HG02798 (cell line): ENCODE measurements around the gene PLP2.
"Not testable (repeated sequence)": the region's sequence is repeated elsewhere in the genome, so short reads cannot be mapped to it uniquely, and the experiment has no call there.

ENCODE experiments used
- ATAC-seq: cut with Tn5 transposase; IDR thresholded peaks from one replicate; pipeline ENCODE4 v1.9.1; 2021; ENCODE audit warnings: mild to moderate bottlenecking; ENCODE audit not compliant: unreplicated experiment, poor library complexity

PLP2 gene, protein sequence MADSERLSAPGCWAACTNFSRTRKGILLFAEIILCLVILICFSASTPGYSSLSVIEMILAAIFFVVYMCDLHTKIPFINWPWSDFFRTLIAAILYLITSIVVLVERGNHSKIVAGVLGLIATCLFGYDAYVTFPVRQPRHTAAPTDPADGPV

DNA sequence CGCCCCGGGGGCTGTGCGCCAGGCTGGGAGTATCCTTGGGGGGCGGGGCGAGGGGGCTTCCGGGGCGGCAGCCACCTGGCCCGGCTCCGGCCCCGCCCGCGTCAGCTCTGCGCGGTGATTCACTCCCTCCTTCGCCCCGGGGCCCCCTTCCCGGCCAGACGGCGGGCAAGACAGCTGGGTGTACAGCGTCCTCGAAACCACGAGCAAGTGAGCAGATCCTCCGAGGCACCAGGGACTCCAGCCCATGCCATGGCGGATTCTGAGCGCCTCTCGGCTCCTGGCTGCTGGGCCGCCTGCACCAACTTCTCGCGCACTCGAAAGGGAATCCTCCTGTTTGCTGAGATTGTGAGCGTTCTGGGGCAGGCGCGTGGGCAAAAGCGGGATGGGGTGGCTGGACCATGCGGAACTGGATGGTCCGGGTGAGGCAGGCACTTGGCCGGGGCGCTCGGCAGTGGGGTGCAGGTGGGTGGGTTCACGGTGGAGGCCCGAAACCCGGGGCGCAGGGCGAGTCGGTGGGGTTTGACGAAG, at the start of gene PLP2:
TSS of gene PLP2 (plus strand) at position 147 of the 528 bp plus-strand sequence. CDS start at position 250, 103 bp downstream.
- peak; percentile 45 for ATAC-seq

DNA sequence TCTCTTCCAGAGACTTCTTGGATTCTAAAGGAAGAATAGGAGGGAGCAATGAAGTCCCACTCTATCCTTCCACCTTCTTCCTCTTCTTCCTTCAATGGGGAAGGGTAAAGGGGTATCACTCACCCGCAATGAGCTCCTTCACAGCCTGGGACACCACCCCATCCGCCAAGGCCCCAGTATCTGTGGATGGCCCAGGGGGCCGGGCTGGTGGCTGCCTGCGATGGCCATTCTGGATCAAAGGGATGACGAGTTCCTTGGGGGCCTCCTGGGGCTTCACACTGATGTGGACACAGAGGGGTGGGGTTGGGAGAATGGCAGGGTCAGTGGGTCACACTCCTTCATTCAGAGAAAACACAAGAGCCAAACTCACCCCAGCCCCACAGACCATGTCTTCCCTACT, 49.2 kb upstream of the PLP2 start:
- ATAC-seq: no peak

DNA sequence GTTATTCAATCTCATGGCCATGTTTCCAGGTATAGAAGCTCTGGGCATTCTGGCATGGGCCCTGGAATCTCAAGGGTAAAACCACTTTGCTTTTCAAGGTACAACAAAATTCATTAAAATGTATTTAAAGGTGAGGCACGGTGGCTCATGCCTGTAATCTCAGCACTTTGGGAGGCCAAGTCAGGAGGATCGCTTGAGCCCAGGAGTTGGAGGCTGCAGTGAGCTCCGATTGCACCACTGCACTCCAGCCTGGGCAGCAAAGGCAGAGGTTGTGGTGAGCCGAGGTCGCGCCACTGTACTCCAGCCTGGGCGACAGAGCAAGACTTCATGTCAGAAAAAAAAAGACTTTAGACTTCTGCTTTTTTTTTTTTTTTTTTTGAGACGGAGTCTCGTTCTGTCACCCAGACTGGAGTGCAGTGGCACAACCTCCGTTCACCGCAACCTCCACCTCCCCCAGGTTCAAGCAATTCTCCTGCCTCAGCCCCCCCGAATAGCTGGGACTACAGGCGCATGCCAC, 43.9 kb upstream of the PLP2 start:
- ATAC-seq: not testable (repeated sequence)

DNA sequence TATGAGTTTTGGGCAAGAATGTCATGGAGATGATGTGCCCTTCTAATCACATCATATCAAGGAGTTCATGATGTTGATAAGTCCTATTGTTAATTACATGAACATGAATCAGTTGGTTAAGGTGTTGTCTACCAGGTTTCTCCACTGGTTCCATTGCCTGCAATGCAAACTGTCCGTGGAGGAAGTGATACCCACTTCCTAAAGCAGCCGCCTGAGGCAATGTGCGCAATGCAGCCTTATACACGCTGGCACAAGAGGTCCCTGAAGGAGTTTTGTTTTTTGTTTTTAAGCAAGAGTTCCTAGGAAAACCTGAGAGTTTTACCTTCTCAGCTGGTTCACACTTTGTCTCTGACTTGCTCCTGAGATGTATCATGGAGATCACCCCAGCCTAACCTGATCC, 42.3 kb upstream of the PLP2 start:
- ATAC-seq: no peak

DNA sequence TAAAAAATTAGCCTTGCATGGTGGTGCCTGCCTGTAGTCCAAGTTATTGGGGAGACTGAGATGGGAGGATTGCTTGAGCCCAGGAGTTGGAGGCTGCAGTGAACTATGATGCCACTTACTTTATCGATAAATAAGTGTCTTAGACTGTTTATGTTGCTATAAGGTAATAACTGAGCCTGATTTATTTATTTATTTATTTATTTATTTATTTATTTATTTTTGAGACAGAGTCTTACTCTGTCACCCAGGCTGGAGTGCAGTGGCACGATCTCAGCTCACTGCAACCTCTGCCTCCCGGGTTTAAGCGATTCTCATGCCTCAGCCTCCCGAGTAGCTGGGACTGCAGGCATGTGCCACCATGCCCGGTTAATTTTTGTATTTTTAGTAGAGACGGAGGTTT, 39.4 kb upstream of the PLP2 start:
- not testable (repeated sequence) for ATAC-seq

DNA sequence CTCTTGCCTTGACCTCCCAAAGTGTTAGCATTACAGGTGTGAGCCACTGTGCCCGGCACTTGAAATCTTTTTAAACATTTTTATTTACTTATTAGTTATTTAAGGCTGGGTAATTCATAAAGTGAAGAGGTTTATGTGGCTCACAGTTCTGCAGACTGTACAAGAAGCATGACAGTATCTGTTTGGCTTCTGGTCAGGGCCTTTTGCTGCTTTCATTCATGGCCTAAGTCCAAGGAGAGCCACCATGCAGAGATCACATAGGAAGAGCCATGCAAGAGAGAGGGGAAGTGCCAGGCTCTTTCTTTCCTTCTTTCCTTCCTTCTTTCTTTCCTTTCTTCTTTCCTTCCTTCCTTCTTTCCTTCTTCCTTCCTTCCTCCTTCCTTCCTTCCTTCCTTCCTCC, 37.9 kb upstream of the PLP2 start:
- no peak for ATAC-seq

DNA sequence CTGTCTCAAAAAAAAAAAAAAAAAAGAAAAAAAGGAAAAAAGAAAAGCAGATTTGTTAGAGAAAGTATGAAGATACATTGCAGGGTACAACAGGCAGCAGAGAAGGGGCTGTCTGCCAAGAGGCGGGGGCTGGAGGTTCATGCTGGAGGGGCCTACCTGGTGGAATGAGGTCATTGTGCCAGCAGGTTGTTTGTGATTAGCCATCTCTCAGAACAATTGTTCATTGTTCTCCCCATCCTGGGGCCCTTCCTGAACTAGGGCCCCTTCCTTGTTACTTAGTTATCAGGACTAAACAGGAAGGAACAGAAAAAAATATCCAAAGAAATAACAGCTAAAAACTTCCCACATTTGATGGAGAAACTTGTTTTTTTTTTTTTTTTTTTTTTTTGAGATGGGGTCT, 34.2 kb upstream of the PLP2 start:
- ATAC-seq: no peak

DNA sequence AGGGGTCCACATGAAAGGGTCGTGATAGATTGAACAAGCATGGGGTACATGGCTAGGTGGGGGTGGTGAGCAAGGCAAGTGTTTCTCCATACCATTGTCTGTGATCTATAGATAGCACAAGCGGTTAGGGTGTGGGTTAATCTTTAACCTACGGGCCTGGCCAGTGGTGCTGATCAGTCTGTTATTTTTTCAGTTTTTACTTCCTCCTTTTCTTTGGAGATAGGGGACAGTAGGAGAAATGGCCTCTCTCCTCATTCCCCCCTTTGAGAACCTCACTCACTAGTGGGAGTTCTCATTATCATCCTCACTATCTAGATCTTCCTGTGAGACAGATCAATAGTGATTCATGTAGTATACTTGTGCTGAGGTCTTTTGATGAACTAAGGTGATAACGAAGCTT, 32.0 kb upstream of the PLP2 start:
- ATAC-seq: no peak

DNA sequence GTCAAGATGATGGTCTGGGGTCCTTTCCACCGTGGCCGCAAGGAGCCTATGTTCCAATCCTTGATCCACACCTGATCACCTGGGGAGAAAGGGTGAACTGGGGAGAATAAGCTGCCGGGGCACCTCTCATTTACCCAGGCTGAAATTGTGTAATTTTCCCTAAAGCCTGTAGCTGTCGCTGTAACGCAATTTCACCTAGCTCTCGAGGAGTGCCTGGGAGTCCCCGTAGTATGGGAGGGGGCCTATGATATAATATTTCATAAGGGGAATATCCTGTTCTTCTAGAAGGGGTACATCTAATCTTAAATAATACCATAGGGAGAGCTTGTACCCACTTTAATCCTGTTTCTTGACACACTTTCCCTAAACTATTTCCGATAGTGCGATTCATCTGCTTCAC, 29.4 kb upstream of the PLP2 start:
- ATAC-seq: not testable (repeated sequence)

DNA sequence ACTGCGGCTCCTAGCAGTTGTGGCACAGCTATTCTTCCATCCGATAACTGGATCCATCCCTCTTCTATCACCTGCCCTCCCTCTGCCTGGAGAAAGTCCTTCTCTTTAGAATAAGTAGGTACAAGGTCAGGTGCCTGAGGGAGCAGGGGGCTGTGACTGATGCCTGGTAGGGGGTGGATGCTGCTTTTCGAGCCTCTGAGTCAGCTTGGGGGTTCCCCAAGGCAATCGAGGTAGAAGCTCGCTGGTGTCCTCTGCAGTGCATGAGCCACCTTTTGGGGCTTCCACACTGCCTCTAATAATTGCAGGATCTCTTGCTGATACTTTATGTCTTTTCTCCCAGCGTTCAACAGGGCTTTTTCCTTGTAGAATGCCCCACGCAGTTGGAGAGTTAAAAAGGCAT, 28.5 kb upstream of the PLP2 start:
- ATAC-seq: not testable (repeated sequence)

DNA sequence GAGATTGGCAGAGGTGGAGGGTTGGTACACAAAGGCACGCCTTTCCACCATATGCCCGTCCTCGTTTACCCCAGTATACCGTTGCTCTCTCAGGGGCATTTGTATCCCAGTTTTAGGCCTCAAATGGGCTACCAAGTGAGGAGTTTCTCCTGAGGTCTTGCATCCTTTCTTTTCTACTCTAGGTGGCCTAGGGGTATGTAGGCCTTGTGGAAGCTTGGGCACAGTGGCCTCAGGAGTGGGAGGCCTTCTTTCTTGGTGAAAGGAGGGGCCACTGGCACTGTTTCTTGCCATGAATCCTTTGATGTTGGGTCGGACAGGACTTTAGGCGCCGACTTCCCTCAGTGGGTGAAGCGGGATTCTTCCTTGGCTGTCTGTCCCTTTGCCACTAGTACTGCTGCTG, 24.4 kb upstream of the PLP2 start:
- ATAC-seq: no peak

DNA sequence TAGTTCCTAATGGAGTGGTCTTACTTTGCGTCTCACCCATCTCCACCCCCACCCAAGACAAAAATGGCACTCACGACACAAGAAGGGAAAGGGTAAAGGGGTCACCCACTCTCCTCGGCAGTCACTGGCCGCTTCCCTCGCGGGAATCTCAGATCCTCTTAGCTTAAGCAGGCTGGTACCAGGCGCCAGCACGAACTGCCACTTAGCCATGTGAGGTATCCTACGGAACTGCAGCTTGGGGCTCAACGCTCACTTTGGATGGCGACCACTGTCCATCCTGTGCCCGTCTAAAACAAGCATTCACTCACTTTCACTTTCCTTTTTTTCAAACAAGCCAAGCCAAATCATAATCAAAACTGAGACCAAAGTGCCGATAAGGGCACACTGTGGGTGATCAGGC, 23.8 kb upstream of the PLP2 start:
- no peak for ATAC-seq

DNA sequence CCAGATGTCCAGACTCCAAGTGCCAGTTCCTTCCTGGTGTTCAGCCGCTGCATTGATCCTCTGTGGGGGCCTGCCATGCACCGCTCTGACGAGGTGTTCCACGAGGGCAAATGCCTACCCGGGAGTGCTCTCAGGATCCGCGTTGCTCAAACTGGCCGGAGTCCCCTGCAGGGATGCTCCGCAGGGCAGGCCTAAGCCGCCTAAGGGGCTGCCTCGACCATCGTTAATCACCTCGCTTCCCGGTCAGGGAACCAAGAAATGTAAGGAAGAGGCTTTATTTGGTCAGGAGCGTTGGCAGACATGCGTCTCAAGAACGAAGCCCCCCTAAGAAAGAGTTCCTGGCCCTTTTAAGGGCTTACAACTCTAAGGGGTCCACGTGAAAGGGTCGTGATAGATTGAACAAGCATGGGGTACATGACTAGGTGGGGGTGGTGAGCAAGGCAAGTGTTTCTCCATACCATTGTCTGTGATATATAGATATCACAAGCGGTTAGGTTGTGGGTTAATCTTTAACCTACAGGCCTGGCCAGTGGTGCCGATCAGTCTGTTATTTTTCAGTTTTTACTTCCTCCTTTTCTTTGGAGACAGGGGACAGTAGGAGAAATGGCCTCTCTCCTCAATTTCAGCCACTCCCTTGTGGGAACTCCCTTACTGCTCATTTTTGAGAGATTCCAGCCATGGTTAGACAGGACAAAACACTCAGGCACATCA, 23.2 kb upstream of the PLP2 start:
- ATAC-seq: not testable (repeated sequence)

DNA sequence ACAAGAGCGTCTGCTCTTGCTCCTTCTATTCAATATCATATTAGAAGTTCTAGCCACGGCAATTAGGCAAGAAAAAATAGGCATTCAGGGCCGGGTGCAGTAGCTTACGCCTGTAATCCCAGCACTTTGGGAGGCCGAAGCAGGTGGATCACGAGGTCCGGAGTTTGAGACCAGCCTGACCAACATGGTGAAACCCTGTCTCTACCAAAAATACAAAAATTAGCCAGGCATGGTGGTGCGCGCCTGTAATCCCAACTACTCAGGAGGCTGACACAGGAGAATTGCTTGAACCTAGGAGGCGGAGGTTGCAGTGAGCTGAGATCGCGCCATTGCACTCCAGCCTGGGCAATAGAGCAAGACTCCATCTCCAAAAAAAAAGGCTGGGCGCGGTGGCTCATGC, 22.4 kb upstream of the PLP2 start:
- not testable (repeated sequence) for ATAC-seq

DNA sequence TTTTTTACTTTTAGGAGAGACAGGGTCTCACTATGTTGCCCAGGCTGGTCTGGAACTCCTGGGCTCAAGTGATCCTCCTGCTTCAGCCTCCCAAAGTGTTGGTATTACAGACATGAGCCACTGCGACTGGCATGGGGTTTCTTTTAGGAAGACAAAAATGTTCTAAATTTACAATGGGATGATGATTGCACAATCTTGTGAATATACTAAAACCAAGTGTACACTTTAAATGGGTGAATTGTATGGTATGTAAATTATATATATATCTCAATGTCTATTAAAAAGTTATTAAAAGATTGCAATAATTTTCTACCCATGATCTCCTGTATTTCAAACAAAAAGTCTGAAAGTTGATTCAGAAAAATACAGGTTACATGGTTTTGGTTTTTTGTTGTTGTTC, 18.2 kb upstream of the PLP2 start:
- ATAC-seq: no peak

DNA sequence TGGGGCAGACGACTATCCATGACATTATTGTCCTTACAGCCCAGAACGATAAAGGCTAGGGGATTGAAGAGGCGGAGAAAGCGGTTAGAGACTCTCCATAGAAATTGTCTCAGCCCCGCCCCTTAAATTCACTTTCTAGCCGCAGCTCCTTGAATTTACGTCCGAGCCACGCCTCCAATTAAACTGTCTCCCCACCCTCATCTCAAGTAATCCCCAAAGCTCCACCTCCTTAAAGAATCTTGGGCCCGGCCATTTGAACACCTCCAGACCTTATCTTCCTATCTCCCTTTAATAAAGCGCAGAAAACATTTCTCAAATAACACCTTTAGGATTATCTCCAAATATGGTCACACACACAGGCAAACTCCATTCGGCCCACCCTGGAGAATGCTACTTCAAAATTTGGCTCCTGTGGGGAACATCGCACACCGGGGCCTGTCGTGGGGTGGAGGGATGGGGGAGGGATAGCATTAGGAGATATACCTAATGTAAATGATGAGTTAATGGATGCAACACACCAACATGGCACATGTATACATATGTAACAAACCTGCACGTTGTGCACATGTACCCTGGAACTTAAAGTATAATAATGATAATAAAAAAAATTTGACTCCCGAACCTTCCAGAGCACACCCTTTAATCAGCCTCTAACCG, 16.3 kb upstream of the PLP2 start:
- peak; percentile 12 for ATAC-seq

DNA sequence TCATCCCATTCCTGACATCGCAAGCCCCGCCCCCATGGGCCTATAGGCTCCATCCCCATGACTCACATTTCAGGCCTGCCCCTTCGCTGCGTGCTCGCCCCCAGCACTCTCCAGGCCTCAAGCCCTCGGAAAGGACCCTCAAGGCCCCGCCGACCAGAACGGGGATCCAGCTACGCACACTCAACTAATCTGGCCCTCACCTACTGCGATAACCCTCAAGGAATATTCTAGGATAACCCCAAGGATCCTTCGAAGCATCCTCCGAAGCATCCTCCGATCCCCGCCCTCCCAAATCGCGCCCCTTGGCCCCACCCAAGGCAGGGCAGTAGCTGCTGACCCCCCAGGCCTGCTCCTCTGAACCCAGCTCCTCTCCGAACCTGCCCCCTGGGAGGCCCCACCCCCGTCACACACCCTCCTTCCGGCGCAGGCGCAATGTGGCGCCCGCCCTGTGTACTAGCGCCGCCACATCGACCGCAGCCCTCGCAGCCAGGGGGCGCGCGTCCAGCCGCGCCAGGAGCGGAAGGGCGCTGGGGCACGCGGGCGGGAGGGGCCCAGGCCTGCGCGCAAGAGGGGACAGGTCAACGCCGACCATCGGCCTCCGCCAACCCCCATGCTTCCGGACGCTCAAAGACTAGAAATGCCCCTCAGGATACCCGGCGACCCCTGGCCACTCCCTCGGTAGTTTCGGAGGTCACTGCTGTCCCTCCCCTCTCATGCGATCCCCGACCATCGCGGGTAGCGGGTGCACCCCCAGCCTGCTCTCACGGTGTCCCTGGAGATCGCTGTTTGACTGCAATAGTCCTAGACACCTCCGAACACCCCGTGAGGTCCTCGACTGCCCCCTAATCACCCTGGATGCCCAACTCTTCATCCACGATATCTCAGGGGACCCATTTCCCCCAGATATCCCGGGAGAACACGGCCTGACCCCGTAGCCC, 15.5 kb upstream of the PLP2 start:
- ATAC-seq: peak; percentile 94

DNA sequence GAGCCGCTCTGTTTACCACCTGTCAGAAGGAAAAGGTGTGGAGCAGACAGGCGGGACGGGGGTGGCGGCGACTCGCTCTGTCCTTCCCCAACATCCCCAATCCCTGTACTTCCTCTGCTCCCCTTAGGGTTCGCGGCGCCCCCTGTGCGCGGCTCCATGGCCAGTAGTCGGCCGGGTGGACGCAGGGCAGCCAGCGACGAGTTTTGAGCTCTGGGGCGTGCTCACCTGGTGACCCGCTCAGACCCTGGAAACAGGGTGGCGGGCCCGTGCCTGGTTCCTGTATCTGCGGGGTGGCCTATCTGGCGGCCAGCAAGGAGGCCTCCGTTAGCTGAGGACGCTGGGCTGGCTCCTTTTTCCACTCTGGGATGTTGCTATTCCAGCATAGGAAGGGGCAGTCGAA, 14.5 kb upstream of the PLP2 start:
- no peak for ATAC-seq

DNA sequence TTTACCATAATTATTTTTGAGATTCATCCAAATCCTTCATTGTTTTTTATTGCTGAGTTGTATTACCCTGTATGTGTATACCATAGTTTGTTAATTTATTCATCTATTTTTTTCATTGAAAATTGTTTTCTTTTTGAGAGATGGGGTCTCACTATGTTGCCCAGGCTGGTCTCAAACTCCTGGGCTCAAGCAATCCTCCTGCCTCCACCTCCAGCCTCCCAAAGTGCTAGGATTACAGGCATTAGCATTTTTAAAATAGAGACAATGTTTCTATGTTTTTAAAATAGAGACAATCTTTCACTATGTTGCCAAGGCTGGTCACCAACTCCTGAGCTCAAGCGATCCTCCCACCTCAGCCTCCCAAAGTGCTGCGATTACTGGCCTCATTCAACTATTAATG, 10.8 kb upstream of the PLP2 start:
- no peak for ATAC-seq

DNA sequence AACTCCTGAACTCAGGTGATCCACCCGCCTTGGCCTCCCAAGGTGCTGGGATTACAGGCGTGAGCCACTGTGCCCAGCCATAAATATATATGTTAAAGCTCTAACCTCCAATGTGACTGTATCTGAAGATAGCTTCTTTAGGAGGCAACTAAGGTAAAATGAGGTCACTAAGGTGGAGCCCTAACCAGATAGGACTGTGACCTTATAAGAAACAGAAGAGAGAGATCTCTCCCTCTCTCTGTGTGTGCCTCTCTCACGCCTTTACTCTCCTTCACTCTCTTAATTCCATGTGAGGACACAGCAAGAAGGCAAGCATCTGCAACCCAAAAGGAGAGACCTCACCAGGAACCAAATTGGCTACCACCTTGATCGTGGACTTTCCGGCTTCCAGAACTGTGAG, 10.1 kb upstream of the PLP2 start:
- no peak for ATAC-seq
